Measurements from ENCODE around the gene CEP295NL.

CEP295NL gene

DNA sequence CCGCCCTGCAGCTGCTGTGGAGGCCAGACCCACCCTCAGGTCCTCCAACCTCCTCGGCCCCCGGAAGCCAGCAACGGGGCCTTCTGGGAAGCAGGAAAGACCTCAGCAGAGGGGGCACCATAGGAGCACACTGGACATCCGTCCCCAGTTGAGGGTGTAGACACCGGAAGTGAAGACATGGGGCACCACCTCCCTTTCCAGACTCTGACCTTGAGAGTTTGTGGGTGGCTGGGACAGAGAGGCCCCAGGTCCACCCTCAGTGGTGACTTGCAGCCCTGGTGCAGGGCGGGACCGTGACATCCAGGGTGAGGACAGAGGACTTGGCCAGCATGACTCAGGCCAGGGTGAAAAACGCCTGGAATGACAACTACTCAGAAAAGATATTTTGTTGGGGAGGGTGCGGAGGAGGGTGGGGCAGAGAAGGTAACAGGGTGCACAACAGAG, 19.9 kb downstream of the CEP295NL start:
- Histone ChIP-seq H3K4me1 (peaks cover 24% of the 10 kb centered on the region), H2AFZ (peak overlapping the region; percentile 73), H3K79me2 (no peaks in the 10 kb centered on the region), H3K27ac (peak overlapping the region; percentile 53), H3K36me3 (ENCODE audit: control insufficient read depth, insufficient read depth, low read length) (no peaks in the 10 kb centered on the region), H3K4me2 (ENCODE audit: low read length) (peak overlapping the region; percentile 21), H3K4me3 (ENCODE audit: low read depth, low read length) (no peak overlapping the region), H3K9ac (no peak overlapping the region), H3K27me3 (ENCODE audit: control insufficient read depth, insufficient read depth, low read length) (no peaks in the 10 kb centered on the region), H3K9me3 (ENCODE audit: control insufficient read depth, low read length) (no peaks in the 10 kb centered on the region)
- TF ChIP-seq, protein P1, sequence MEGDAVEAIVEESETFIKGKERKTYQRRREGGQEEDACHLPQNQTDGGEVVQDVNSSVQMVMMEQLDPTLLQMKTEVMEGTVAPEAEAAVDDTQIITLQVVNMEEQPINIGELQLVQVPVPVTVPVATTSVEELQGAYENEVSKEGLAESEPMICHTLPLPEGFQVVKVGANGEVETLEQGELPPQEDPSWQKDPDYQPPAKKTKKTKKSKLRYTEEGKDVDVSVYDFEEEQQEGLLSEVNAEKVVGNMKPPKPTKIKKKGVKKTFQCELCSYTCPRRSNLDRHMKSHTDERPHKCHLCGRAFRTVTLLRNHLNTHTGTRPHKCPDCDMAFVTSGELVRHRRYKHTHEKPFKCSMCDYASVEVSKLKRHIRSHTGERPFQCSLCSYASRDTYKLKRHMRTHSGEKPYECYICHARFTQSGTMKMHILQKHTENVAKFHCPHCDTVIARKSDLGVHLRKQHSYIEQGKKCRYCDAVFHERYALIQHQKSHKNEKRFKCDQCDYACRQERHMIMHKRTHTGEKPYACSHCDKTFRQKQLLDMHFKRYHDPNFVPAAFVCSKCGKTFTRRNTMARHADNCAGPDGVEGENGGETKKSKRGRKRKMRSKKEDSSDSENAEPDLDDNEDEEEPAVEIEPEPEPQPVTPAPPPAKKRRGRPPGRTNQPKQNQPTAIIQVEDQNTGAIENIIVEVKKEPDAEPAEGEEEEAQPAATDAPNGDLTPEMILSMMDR (IDR thresholded peaks at IDR 0.05), result no peak

DNA sequence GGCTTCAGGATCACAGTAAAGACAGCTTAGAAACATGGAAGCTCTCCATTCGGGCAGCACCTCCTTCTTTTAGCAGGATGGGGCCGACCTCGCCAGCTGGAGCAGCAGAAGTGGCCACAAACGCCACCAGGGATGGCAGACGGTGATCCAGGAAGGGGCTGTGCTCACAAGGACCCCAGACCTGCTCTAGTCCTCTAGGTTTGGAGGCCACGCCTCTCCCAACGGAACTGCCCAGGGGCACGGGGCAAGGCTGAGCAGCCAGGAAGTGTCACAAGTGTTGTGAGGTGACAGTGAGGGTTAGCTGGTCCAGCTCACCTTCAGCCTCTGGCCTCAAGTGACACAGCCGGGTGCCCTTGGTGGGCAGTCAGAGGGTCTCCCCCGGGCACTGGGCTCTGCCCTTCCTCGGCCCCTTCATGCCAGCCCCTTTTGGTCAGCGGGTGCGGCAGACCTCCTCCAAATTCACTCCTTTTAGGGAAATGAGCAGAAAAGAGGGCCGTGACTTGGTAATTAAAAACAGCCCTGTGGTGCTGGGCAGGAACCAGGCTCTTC, 20.4 kb downstream of the CEP295NL start:
- H3K4me3 ChIP-seq (ENCODE audit: low read depth, low read length), result no peak overlapping the region
- H3K36me3 ChIP-seq (ENCODE audit: control insufficient read depth, insufficient read depth, low read length), result no peaks in the 10 kb centered on the region
- no peaks in the 10 kb centered on the region for H3K27me3 ChIP-seq (ENCODE audit: control insufficient read depth, insufficient read depth, low read length)
- H3K4me1 ChIP-seq, result peaks cover 24% of the 10 kb centered on the region
- peak overlapping the region; percentile 53 for H3K27ac ChIP-seq
- no peak overlapping the region for H3K9ac ChIP-seq
- H2AFZ ChIP-seq, result peak overlapping the region; percentile 73
- TF ChIP-seq, protein P1 (IDR thresholded peaks at IDR 0.05), result no peak
- no peaks in the 10 kb centered on the region for H3K9me3 ChIP-seq (ENCODE audit: control insufficient read depth, low read length)
- H3K4me2 ChIP-seq (ENCODE audit: low read length), result no peak overlapping the region
- H3K79me2 ChIP-seq, result no peaks in the 10 kb centered on the region

DNA sequence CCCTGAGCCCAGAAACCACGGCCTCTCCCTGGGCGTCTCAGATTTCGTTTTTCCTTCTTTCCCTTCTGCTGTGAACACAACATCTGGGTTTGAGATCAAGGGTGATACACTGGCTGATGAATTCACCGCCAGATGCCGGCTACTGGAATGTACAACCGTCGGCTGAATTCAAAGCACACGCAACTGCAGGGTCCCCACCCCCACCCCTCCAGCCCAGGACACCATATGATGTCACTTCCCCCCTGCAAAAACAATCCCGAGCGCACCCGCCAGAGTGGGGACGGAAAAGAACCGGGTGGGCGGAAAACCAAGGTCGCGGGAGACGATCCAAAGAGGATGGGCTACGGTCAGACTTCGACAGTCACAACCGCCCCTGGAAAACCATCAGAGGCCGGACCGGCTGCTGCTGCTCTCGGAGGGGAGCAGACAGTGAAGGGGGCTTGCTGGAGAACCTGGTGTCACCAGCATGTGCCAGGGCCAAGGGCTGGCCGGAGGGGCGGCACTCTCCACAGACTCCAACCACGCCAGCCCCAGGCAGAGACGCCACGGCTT, 23.3 kb downstream of the CEP295NL start:
- no peaks in the 10 kb centered on the region for H3K9me3 ChIP-seq (ENCODE audit: control insufficient read depth, low read length)
- no peaks in the 10 kb centered on the region for H3K27me3 ChIP-seq (ENCODE audit: control insufficient read depth, insufficient read depth, low read length)
- H3K36me3 ChIP-seq (ENCODE audit: control insufficient read depth, insufficient read depth, low read length), result no peaks in the 10 kb centered on the region
- H3K4me3 ChIP-seq (ENCODE audit: low read depth, low read length), result peak overlapping the region; percentile 12
- H3K9ac ChIP-seq, result no peak overlapping the region
- peak overlapping the region; percentile 47 for H3K4me2 ChIP-seq (ENCODE audit: low read length)
- H2AFZ ChIP-seq, result peak overlapping the region; percentile 57
- TF ChIP-seq, protein P1 (IDR thresholded peaks at IDR 0.05), result no peak
- peaks cover 24% of the 10 kb centered on the region for H3K4me1 ChIP-seq
- H3K79me2 ChIP-seq, result no peaks in the 10 kb centered on the region
- H3K27ac ChIP-seq, result peak overlapping the region; percentile 46

DNA sequence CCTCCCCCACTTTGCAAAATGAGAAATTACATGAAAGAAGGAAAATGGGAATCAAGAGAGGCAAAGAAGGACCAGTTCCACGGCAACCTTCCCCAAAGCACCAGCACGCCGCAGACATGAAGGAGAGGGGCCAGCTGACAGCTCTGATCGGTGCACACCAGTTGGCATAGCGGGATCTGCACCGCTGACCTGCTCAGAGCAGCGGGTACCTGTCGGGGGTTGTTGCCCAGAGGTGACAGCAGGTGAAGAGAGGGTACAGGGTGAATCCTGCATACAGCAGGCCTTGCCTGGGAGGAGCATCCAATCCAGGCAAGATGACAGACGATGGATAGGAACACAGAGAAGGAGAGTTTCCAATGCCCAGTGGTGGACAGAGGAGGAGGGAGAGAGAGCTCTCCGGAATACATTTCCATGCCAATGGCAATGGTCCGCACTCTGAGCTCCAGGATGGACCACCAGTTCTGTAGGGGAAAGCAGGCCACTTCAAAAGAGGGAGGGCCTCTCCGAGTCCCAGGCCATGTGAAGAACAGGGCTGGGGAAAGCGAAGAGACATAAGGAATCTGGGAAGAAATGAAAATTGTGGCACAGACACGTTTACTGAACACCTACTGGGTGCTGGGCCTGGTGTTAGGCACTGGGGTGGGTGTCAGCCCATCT, 24.0 kb downstream of the CEP295NL start:
- no peaks in the 10 kb centered on the region for H3K9me3 ChIP-seq (ENCODE audit: control insufficient read depth, low read length)
- H3K4me1 ChIP-seq, result peaks cover 28% of the 10 kb centered on the region
- TF ChIP-seq, protein P1 (IDR thresholded peaks at IDR 0.05), result no peak
- no peaks in the 10 kb centered on the region for H3K27me3 ChIP-seq (ENCODE audit: control insufficient read depth, insufficient read depth, low read length)
- no peak overlapping the region for H3K9ac ChIP-seq
- peak overlapping the region; percentile 47 for H3K4me2 ChIP-seq (ENCODE audit: low read length)
- H3K36me3 ChIP-seq (ENCODE audit: control insufficient read depth, insufficient read depth, low read length), result no peaks in the 10 kb centered on the region
- peak overlapping the region; percentile 46 for H3K27ac ChIP-seq
- no peak overlapping the region for H2AFZ ChIP-seq
- no peaks in the 10 kb centered on the region for H3K79me2 ChIP-seq
- peak overlapping the region; percentile 12 for H3K4me3 ChIP-seq (ENCODE audit: low read depth, low read length)

All from parathyroid adenoma (tissue), 2 donors.